ENCODE results near the gene ZNF470. TPM values are rescaled to one million over a fixed set of nuclear protein-coding genes. Genes with fewer than 3 reads are reported as not detected.
A peak's percentile ranks its signal among the peaks of the same experiment; 100 is the strongest.

ZNF470 gene
- total RNA-seq, 2 donors from 2014 or later: 1.8 to 2.5 TPM

DNA sequence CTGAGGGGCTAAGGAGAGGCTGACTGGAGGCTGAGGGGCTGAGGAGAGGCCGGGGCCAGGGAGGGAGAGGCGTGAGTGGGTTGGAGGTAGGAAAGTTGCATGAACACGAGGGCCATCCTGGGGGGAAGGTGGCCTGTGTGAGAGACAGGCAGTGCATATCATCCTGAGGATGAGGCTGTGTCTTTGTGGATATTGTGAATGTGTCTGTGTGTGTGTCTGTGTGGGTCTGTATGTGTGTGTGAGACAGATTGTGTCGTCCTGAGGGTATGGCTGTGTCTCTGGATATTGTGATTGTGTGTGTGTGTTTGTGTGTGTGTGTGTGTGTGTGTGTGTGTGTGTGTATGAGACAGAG, 28.3 kb downstream of the ZNF470 start:
- Histone ChIP-seq H3K4me1 (no peaks in the 10 kb centered on the region), H3K9me3 (no peaks in the 10 kb centered on the region), H3K27me3 (no peaks in the 10 kb centered on the region), H3K9ac (ENCODE audit: low read depth in 2 of 2, low read length in 2 of 2) (peak overlapping the region; percentile 78 to 85), H3K36me3 (no peaks in the 10 kb centered on the region), H3K27ac (peak overlapping the region; percentile 12), H3K4me3 (peak overlapping the region; percentile 94)
- no peak for TF ChIP-seq CTCF (IDR thresholded peaks at IDR 0.05)
- no peak for DNase-seq
- intact Hi-C loops (cut with DNase I): loop anchor here (10.0 kb wide), 1 partner anchor 191 kb away; the partner anchor contains the start of gene ZNF583

DNA sequence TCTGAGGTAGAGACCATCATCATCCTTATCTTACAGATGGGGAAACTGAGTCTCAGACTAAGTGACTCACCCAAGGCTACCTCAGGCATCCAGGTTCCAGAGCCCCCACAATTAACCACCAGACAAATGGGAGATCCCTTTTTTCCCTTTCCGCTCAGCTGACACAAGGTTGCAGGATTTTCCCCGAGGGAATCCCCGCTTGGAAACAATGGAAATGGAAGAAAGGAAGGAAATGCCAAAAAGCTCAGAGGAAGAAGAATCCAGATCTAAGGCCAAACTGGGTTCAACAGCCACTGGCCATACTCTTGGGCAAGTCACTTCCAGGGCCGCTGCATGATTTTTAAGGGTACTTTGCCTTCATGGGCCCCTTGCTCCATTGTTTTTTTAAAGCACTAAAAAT, 29.4 kb downstream of the ZNF470 start:
- Histone ChIP-seq H3K27me3 (no peaks in the 10 kb centered on the region), H3K27ac (no peak overlapping the region), H3K9me3 (no peaks in the 10 kb centered on the region), H3K4me1 (no peaks in the 10 kb centered on the region), H3K4me3 (no peak overlapping the region), H3K36me3 (no peaks in the 10 kb centered on the region), H3K9ac (ENCODE audit: low read depth in 2 of 2, low read length in 2 of 2) (no peak overlapping the region)
- DNase-seq: no peak
- TF ChIP-seq CTCF (IDR thresholded peaks at IDR 0.05): no peak
- intact Hi-C loops (cut with DNase I): loop anchor here (10.0 kb wide), 1 partner anchor 192 kb away; the partner anchor contains the start of gene ZNF583

- H3K4me1 ChIP-seq: no peaks in the 10 kb centered on the region
- no peaks in the 10 kb centered on the region for H3K36me3 ChIP-seq
- intact Hi-C loops (cut with DNase I): loop anchor here (10.0 kb wide), 1 partner anchor 193 kb away; the partner anchor contains the start of gene ZNF583
- H3K27me3 ChIP-seq: no peaks in the 10 kb centered on the region
- DNase-seq: no peak
- no peak overlapping the region for H3K9ac ChIP-seq (ENCODE audit: low read depth in 2 of 2, low read length in 2 of 2)
- no peak for TF ChIP-seq CTCF (IDR thresholded peaks at IDR 0.05)
- H3K4me3 ChIP-seq: no peak overlapping the region
- no peaks in the 10 kb centered on the region for H3K9me3 ChIP-seq
- H3K27ac ChIP-seq: no peak overlapping the region
Measured at GRCh38 chr19:56597696-56598095, 30.4 kb downstream of the ZNF470 start.

DNA sequence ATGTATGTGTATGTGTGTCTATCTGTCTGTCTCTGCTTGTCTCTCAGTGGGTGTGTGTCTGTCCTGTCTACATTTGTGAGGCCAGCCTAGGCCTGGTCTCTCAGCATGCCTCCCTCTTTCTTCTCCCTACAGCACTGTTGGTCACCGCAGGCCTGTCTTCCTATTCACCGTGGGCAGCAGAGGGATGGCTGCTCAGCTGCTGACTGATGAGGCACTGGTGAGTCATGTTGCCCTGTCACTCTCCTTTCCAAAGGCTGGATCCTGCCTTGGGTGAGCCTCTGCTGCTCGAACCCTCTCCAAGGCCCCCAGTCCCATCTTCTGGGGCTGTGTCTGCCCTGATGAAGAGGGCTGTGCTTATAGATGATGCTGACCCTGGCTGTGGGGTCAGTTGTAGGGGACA, 34.1 kb downstream of the ZNF470 start:
- no peak for DNase-seq
- Histone ChIP-seq H3K9ac (ENCODE audit: low read depth in 2 of 2, low read length in 2 of 2) (no peak overlapping the region), H3K4me1 (no peaks in the 10 kb centered on the region), H3K27me3 (no peaks in the 10 kb centered on the region), H3K36me3 (no peaks in the 10 kb centered on the region), H3K27ac (no peak overlapping the region), H3K4me3 (no peak overlapping the region), H3K9me3 (no peaks in the 10 kb centered on the region)
- no peak for TF ChIP-seq CTCF (IDR thresholded peaks at IDR 0.05)
- intact Hi-C loops (cut with DNase I): no loop called here

- no peaks in the 10 kb centered on the region for H3K36me3 ChIP-seq
- no peak for TF ChIP-seq CTCF (IDR thresholded peaks at IDR 0.05)
- no peak overlapping the region for H3K9ac ChIP-seq (ENCODE audit: low read depth in 2 of 2, low read length in 2 of 2)
- no peaks in the 10 kb centered on the region for H3K27me3 ChIP-seq
- intact Hi-C loops (cut with DNase I): no loop called here
- H3K4me1 ChIP-seq: no peaks in the 10 kb centered on the region
- H3K4me3 ChIP-seq: no peak overlapping the region
- no peak for DNase-seq
- no peak overlapping the region for H3K27ac ChIP-seq
- H3K9me3 ChIP-seq: peaks cover 5% of the 10 kb centered on the region
Measured at GRCh38 chr19:56603829-56604228, 36.6 kb downstream of the ZNF470 start.
